Activated CD8-positive, alpha-beta memory T cell treated with anti-CD3 and anti-CD28 coated beads, Interleukin-2, amount 50 U/mL, for 1 hour (primary cell): ENCODE results near the gene PIK3IP1.
"Not testable (repeated sequence)": the region's sequence is repeated elsewhere in the genome, so short reads cannot be mapped to it uniquely, and the experiment has no call there.

Source experiments
- DNase-seq: peaks from one replicate; pipeline ENCODE4 v3.0.0-alpha.2; 2020; ENCODE audit errors: extremely low read depth

PIK3IP1 gene

DNA sequence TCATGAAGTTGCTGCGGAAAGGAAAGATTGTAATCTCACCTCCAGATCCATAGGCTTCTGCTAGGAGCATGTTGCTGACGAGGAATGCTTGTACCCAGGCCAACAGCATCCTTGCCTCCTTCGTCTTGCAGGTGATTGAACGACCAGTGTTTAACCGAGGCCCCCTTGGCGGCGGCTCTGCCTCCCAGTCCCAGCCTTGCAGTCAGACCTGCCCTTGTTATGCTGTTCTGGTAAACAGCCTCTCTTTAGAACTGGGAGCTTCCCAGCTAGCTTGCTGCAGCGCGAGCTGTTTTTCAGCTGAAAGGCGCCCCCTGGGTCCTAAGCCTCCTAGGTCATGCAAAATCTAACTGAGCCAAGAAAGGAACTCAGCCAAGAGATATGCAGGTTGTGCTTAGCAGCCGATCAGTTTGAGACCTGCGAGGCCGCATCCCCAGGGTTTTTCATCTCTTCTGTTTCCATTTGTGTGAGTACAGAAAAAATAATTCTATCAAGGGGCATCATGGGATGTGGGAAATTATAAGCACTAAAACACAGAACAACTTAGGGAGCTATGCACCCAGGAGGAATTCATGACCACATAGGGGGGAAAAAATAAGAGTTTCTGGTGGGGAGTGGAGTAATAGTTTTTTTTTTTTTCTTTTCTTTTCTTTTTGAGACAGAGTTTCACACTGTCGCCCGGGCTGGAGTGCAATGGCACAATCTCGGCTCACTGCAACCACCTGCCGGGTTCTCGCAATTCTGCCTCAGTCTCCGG lies at the start of gene PIK3IP1:
PIK3IP1 (minus strand) TSS at position 253 of the 754 bp plus-strand sequence; CDS start at position 109, 144 bp downstream.
- peak; percentile 84 for DNase-seq

DNA sequence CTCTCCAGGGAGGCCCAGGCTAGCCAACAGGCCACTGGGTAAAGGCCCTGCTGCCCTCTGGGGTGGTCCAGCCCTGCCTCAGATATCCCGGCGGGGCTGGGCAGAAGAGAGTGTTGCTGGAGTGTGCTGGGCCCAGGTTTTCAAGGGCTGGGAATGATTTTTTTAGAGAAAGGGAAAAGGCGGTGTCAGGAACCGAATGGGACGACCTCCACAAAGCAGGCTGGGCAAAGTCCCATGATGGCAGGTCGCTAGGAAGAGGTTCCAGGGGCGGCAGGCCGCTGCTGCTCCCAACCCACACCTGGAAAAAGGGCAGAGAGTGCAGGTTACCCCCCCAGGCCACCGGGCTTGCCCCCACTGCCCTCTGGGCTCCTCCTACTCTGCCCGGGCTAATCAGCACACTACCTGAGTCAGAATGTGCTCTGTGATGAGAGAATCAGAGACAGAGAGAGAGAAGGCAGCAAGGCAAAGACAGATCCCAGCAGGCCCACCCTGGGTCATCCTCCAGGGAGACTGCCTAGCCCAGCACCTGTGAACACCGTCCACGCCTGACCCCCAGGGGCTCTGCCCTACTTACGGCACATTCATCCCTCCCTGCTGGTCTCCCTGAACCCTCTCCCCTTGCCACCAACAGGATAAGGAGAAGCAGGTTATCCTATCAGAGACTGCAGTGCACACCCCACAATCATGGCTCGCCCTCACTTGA lies 49.2 kb upstream of the PIK3IP1 start:
- no peak for DNase-seq

DNA sequence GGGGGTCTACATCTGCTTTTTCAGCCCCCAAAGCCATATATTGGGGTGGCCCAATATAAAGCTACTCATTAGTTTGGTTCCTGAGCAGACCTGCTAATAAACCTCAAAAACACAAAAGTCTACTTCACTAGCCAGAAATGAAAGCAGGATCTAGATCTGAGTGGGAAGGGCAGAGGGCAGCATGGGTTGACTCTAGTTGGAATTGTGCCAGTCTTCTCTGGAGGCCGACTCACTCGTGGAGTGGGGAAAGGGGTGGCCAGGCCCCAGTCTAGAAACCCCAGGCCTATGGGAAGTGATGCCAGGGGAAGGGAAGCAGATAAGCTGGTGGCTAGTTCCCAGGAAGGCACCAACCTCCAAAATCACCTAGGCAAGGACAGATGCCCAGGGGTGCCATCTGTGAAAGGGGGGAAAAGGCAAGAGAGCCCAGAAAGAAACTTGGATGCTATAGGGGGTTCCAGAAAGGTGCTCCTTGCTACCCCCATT lies 48.5 kb upstream of the PIK3IP1 start:
- no peak for DNase-seq

DNA sequence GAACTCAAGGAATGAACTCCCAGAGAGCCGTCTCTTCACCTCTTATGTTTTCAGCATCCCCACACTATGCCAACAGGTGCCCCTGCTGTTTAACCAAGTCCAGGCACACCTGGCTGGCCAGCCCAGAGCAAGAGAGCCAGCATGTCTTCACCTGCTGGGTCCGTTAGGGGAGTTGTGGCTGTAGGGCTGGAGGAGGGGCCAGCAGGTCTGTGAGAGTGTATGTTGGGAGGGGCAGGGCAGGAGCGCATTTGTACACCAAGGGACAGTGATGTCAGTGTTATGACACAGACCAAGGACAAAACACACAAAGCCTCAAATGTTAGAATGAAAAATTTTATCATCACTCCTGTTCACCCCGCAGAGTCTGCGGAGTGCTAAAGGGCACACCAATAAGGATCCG lies 48.1 kb upstream of the PIK3IP1 start:
- no peak for DNase-seq

DNA sequence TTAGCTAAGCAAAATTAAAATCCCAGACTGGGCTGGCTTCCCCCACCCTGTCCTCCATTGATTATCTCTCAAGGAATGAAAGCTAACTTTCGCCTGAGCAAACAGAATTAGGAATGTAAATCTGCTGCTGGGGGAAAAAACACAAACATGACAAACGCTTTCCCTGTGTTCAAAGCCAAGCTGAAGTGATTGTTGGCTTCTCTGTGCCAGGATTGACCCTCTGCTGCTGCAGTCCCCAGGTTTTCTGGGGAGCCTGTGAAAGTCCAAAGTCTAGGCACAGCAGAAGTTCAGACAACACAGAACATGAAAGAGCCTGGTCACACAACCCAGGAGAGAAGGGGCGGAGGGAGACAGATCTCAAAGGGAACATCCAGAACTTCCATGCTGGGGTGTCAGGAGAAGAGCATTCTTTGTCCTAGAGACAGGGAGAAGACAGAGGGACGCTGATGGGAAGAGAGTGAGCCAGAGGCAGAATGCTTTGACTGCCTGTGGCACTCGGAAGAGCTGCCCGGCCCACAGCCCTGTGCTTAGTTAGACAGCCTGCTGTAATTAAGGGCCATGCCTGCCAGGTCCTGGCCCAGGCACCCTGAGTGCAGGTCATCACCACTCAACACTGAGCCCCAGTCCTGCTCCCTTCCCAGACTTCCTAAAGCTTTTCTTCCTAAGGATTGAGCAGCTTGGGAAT lies 47.0 kb upstream of the PIK3IP1 start:
- no peak for DNase-seq

GRCh38 chr22:31337178-31337577 lies 44.9 kb upstream of the PIK3IP1 start:
- DNase-seq, result no peak

GRCh38 chr22:31334329-31334728 lies 42.0 kb upstream of the PIK3IP1 start:
- no peak for DNase-seq

DNA sequence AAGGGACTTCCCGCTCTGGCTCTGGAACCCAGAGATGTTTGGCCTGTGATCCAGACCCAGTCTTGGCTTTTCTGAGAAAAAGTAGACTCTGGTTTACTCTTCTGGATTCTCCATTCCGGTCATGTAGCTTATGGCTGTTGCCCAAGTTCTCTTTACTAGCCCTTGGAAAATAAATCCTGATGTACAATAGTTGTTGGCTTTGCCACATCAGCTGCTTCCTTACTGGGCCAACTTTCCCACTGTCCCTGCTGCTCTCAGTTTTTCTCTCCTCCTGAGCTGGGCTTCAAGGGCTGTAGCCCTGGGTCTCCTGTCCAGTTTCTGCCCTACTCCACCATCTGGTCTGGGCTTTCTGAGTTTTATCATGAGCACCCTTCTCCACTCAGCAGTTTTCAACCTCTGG lies 41.4 kb upstream of the PIK3IP1 start:
- DNase-seq, result no peak

- DNase-seq, result no peak
Measured at GRCh38 chr22:31332886-31333285, 40.6 kb upstream of the PIK3IP1 start.

DNA sequence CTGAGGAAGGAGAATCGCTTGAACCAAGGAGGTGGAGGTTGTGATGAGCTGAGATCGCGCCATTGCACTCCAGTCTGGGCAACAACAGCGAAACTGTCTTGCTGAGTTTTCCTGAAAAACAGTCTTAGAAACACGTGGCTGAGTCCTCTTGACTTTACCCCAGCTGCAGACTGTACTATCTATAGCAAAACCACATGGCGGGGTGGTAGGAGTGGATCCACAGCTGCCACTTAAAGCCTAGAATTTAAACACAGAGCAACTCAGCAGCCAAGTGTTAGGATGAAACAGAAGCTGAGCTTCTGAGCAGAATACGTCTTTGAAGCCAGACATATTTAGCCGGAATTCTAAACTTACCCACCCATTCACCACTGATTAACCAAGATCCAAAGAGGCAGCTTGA lies 39.7 kb upstream of the PIK3IP1 start:
- DNase-seq, result no peak

GRCh38 chr22:31329453-31330215 lies 37.3 kb upstream of the PIK3IP1 start:
- no peak for DNase-seq

GRCh38 chr22:31329029-31329428 lies 36.7 kb upstream of the PIK3IP1 start:
- DNase-seq, result no peak

GRCh38 chr22:31328544-31328960 lies 36.3 kb upstream of the PIK3IP1 start:
- no peak for DNase-seq

DNA sequence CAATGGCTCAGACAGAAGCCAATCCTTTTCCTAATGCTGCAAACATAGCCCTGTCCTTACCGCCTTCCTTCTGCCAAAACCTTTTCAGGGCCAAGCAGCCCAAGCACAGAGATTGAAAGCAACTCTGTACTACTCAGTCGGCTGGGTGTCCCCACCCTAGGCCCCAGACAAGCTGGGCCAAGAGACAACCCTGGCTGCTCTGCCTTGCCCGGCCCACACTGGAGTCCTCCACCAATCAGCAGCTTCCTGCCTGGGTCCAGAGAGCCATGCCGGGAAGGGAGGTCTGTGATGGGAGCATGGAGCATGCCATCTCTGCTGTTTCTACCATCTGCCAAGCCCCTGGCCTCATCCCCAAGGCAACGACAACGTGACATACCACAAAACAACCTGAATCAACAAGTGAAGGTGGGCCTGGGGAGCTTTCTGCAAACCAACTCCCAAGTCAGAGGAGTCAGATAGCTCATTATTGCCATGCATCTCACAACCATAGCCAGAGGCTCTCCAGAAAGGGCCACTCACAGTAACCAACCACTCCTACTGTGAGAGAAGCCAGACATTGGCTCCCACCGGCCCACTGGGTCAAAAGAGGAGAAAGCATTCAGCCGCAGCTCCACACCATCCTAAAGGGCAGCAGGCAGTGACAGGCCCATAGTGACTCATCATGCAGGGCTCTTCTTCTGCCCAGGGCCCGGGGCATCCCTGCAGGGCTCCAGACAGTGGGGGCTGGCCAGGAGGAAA lies 35.7 kb upstream of the PIK3IP1 start:
- no peak for DNase-seq

DNA sequence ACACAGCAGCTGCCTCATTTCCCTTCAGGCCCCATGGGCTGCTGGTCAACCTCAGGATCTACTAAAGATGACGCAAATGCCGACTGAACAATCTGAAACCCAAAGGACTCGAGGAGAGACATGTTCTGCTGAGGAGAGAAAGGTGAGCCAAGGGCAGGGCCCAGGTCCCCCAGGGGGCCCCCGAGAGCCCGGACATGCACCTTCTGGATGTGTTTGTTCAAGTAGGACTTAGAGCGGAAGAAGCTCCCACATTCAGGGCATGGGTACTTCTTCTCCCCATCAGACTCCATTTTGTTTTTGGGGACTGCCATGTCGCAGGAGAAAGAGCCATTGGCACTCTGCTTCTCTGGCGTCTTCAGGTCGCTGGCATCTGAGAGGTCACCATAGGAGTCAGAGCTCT lies 34.6 kb upstream of the PIK3IP1 start:
- DNase-seq, result no peak

DNA sequence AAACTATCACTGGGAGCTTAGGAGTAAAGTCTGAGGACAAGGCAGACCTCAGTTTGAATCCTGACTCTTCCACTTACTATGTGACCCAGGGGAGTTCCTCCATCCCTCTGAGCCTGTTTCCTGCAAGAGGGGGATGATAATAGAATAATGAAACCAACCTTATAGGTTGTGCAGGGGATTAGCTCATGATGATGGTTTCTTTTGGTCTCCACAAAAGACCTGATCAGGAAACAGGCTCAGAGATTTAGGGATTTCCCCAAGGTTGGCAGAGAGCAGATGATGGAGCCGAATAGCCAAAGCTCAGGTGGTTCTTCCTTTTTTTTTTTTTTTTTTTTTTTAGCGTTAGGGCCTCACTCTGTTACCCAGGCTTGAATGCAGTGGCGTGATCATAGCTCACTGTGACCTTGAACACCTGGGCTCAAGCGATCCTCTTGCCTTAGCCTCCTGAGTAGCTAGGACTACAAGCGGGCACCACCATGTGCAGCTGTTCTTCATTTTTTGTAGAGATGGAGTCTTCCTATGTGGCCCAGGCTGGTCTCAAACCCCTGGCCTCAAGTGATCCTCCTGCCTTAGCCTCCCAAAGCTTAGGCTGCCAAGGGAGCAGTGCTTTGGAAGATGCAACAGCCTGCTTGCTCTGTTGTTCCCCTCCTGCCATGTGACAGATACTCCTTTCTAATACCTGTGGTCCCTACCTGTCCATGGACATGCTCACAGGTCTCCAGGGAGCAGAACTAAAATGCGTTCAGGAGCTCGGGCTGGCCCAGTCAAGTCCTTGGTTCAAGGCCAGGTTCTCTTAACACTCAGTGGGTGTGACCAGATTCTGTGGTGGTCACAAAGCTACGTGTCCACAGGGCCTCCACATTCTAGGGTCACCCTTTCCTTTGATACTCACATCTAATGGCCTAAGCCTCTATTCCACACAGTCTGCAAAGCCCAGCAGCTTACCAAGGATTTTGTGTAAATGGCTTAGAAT lies 31.6 kb upstream of the PIK3IP1 start:
- DNase-seq, result no peak

DNA sequence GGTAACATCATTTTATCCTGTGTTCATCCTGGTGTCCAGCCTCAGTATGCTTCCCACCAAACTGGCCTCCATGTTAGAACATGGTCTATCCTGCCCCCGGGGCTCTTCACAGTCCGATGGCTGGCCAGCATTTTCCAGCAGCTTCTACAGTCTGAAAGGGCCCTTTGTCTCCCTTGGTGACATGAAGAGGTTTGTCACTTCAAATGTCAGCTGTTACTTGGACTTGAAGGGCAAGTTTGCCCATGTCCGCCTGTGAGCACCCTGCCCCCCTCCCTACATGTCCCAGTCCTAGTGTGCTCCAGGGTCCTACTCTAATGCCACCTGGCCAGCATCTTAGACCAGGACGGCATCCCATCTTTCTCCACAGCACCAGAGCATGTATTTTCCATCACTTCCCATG lies 29.1 kb upstream of the PIK3IP1 start:
- no peak for DNase-seq

- DNase-seq, result not testable (repeated sequence)
Measured at GRCh38 chr22:31314220-31314619, 21.9 kb upstream of the PIK3IP1 start.

DNA sequence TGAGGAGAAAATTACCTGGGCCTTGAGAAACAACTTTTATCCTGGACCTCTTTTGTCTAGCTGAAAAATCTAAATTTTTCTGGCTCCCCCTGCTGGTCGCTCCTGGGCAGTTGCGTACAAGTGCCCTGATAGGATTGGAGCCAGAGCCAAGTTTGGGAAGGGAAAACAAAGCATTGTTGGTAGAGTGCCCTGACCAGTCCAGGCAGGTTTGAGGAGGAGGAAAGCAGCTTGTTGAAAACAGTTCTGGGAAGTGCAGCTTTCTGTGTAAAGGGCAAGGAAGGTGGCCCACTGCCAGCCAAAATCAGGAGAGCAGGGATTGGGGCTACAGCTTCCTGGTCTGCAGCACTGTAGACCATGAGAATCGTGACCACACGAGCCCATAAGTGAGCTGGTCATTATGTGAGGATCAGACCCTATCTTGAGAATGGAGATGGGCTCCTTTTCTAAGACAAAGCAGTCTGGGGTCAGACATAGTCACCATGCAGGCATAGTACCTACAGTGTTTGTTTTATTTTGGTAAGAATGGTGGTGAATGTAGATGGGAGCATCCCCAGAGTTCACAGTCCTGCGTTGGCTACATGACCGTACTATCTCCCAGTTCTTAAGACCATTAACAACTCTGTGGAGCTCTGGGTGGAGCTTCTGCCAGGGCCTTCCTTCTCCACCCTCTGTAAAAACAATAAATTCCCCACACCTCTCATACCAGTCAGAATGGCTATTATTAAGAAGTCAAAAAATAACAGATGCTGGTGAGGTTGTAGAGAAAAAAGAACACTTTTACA lies 21.3 kb upstream of the PIK3IP1 start:
- DNase-seq, result no peak
